Bronchus fibroblast of lung (primary cell): ENCODE results near the gene BIRC3. TPM values are rescaled to one million over a fixed set of nuclear protein-coding genes. Genes with fewer than 3 reads are reported as not detected.

Source experiments
- total RNA-seq: library from RNA; depleted of rRNA; stranded (reverse); fragments of >200 nt; gene quantifications from 2 replicates; pipeline ENCODE4 v1.2.3, GENCODE V29; 2015

BIRC3 gene
- 1.9 and 2.0 TPM in 2 replicates for total RNA-seq

GRCh38 chr11:102317099-102317767, at the start of gene BIRC3:
BIRC3 (plus strand) TSS chr11:102317484; CDS start chr11:102324510, 7,026 bp downstream.

GRCh38 chr11:102346748-102347461, 29.6 kb downstream of the BIRC3 start, which contains the start of gene BIRC2:
BIRC2 (plus strand) TSS chr11:102347214; CDS start chr11:102349855, 2,641 bp downstream.

Other genes starting within 250 kb of the BIRC3 start
- 98.7 and 112 TPM in 2 replicates for gene YAP1, start 207.0 kb upstream of the BIRC3 start, total RNA-seq
- 41.8 and 43.5 TPM in 2 replicates for gene BIRC2, start 29.7 kb downstream of the BIRC3 start, total RNA-seq
- 88.6 and 93.5 TPM in 2 replicates for gene TMEM123, start 135.3 kb downstream of the BIRC3 start, total RNA-seq
- gene MMP7, start 213.3 kb downstream of the BIRC3 start, total RNA-seq = not detected in 2 replicates